ENCODE data around the gene CCL7.
A peak's percentile ranks its signal among the peaks of the same experiment; 100 is the strongest.

The CCL7 gene

GRCh38 chr17:34313164-34313563 lies 43.1 kb downstream of the CCL7 start:
- Mint-ChIP-seq H3K36me3 (ENCODE audit: low read depth) (no peaks in the 10 kb centered on the region), H3K27ac (no peak overlapping the region), H3K9me3 (no peaks in the 10 kb centered on the region), H3K4me1 (no peaks in the 10 kb centered on the region), H3K4me3 (no peak overlapping the region), H3K27me3 (peaks cover 7% of the 10 kb centered on the region)
- DNase-seq (no peak), ATAC-seq (no peak)

- Mint-ChIP-seq H3K27ac (no peak overlapping the region), H3K4me1 (no peaks in the 10 kb centered on the region), H3K36me3 (ENCODE audit: low read depth) (no peaks in the 10 kb centered on the region), H3K4me3 (no peak overlapping the region), H3K9me3 (no peaks in the 10 kb centered on the region), H3K27me3 (peaks cover 7% of the 10 kb centered on the region)
- DNase-seq (no peak), ATAC-seq (no peak)
These were observed 44.3 kb downstream of the CCL7 start for GRCh38 chr17:34314279-34314678.

GRCh38 chr17:34318474-34318873 lies 48.5 kb downstream of the CCL7 start:
- H3K27me3 Mint-ChIP-seq, result peaks cover 4% of the 10 kb centered on the region
- peak; percentile 6 for DNase-seq
- no peak for ATAC-seq
- no peak overlapping the region for H3K27ac Mint-ChIP-seq
- H3K4me1 Mint-ChIP-seq, result no peaks in the 10 kb centered on the region
- no peaks in the 10 kb centered on the region for H3K36me3 Mint-ChIP-seq (ENCODE audit: low read depth)
- H3K9me3 Mint-ChIP-seq, result no peaks in the 10 kb centered on the region
- H3K4me3 Mint-ChIP-seq, result no peak overlapping the region

GRCh38 chr17:34319039-34319483 lies 49.0 kb downstream of the CCL7 start, which contains the start of gene CCL8:
Gene CCL8, plus strand, starts transcription at chr17:34319435. Its CDS starts 67 bp downstream, at chr17:34319502.
- Mint-ChIP-seq H3K4me1 (no peaks in the 10 kb centered on the region), H3K9me3 (no peaks in the 10 kb centered on the region), H3K36me3 (ENCODE audit: low read depth) (no peaks in the 10 kb centered on the region), H3K27me3 (peaks cover 4% of the 10 kb centered on the region), H3K27ac (no peak within 1 kb of the TSS), H3K4me3 (no peak within 1 kb of the TSS)
- no peak for ATAC-seq
- no peak for DNase-seq

Measured in activated naive CD8-positive, alpha-beta T cell treated with anti-CD3 and anti-CD28 coated beads, Interleukin-2, amount 50 U/mL, for 24 hours (primary cell).